ENCODE measurements around the gene DNAJC28. TPM values are rescaled to one million over a fixed set of nuclear protein-coding genes. Genes with fewer than 3 reads are reported as not detected.
A peak's percentile ranks its signal among the peaks of the same experiment; 100 is the strongest.

DNAJC28 gene
- total RNA-seq, 1 donor from 2014 or later, result 2.3 TPM

DNA sequence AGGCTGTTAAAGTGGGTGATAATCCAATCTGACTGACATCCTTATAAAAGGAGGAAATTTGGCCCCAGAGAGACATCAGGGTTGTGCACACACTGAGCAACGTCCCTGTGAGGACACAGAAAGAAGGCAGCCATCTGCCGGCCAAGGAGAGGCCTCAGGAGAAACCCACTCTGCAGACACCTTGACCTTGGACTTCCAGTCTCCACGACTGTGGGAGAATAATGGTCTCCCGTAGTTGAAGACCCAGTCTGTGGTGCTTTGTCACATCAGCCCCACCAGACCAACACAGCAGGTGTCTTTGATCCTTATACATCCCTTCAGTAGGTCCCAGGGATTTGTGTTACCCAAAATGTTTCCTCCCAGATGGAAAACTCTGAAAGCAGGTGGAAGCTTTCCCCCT, 4.2 kb upstream of the DNAJC28 start:
- ATAC-seq, result no peak
- Histone ChIP-seq H3K4me3 (no peak overlapping the region), H3K36me3 (no peaks in the 10 kb centered on the region), H3K27ac (no peak overlapping the region), H3K27me3 (no peaks in the 10 kb centered on the region), H3K9me3 (no peaks in the 10 kb centered on the region), H3K4me1 (peaks cover 2% of the 10 kb centered on the region)
- DNase-seq, result no peak
- intact Hi-C loops (cut with DNase I), result no loop called here
- no peak for TF ChIP-seq CTCF (IDR thresholded peaks at IDR 0.05)

DNA sequence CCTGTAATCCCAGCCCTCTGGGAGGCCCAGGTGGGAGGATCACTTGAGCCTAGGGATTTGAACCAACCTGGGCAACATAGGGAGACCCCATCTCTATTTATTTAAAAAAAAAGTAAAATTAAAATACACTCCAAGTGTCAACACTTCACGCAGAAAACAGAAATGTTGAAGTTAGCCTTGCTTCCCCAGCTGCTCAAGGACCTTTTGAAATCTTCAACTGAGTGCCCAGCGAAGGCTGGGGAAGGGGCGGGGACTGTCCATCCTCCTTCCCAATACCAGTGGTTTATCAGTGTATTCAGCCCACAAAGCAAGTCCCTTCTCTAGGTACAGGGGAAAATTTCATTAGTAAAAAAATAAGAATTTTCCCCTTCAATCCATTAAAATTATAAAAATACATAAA, 2.2 kb upstream of the DNAJC28 start:
- H3K27me3 ChIP-seq, result no peaks in the 10 kb centered on the region
- H3K4me1 ChIP-seq, result peaks cover 6% of the 10 kb centered on the region
- no peaks in the 10 kb centered on the region for H3K36me3 ChIP-seq
- TF ChIP-seq CTCF (IDR thresholded peaks at IDR 0.05), result no peak
- intact Hi-C loops (cut with DNase I), result no loop called here
- no peak overlapping the region for H3K27ac ChIP-seq
- DNase-seq, result no peak
- H3K9me3 ChIP-seq, result no peaks in the 10 kb centered on the region
- no peak for ATAC-seq
- no peak overlapping the region for H3K4me3 ChIP-seq

DNA sequence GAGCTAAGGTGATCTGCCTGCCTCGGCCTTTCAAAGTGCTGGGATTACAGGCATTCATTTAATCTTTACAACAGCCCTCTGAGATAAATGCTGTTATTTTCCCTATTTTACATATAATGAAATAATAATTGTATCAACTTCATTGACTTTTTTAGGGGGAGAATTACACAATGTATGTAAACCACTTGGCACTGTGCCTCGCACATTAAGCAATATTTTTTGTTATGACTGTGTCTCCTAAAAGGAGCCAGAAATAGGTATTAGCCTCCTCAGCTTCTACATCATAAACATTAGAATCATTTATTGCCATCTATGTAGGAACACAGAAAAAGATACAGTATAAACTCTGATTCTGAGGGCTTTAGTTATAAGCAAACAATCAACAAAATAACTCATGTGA, 1.1 kb upstream of the DNAJC28 start:
- no peaks in the 10 kb centered on the region for H3K9me3 ChIP-seq
- peaks cover 6% of the 10 kb centered on the region for H3K4me1 ChIP-seq
- DNase-seq, result no peak

GRCh38 chr21:33490991-33491372, 534 bp downstream of the DNAJC28 start:
- Histone ChIP-seq H3K4me3 (peak overlapping the region; percentile 72), H3K36me3 (no peaks in the 10 kb centered on the region), H3K27ac (peak overlapping the region; percentile 73), H3K9me3 (no peaks in the 10 kb centered on the region), H3K27me3 (no peaks in the 10 kb centered on the region), H3K4me1 (peaks cover 6% of the 10 kb centered on the region)
- ATAC-seq, result no peak
- TF ChIP-seq CTCF (IDR thresholded peaks at IDR 0.05), result no peak
- intact Hi-C loops (cut with DNase I), result no loop called here
- DNase-seq, result no peak

More for the DNA sequence above, 1.1 kb upstream of the DNAJC28 start:
- Histone ChIP-seq H3K4me3 (no peak overlapping the region), H3K27me3 (no peaks in the 10 kb centered on the region), H3K27ac (no peak overlapping the region), H3K36me3 (no peaks in the 10 kb centered on the region)
- intact Hi-C loops (cut with DNase I), result no loop called here
- TF ChIP-seq CTCF (IDR thresholded peaks at IDR 0.05), result no peak
- ATAC-seq, result no peak

DNA sequence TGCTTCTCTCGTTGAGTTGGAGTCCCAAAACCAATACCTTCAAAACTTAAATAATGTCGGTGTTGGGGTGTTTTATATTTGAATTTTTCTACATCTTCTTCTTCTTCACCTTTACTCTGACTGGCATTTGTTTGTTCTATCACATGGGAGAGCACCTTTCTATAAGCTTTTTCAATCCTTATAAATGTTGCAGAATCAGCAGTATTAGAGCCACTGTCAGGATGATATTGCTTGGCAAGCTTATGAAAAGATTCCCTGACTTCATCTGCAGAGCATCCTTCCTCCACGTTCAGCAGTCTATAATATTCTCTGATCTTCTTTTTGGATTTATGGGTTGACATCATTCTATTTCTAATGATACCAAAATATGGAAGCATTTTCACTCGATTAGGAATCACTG, 2.6 kb downstream of the DNAJC28 start:
- Histone ChIP-seq H3K9me3 (no peaks in the 10 kb centered on the region), H3K27ac (no peak overlapping the region), H3K27me3 (no peaks in the 10 kb centered on the region), H3K4me1 (peaks cover 6% of the 10 kb centered on the region), H3K36me3 (no peaks in the 10 kb centered on the region), H3K4me3 (no peak overlapping the region)
- DNase-seq (no peak), ATAC-seq (no peak)
- no peak for TF ChIP-seq CTCF (IDR thresholded peaks at IDR 0.05)
- intact Hi-C loops (cut with DNase I), result no loop called here

DNA sequence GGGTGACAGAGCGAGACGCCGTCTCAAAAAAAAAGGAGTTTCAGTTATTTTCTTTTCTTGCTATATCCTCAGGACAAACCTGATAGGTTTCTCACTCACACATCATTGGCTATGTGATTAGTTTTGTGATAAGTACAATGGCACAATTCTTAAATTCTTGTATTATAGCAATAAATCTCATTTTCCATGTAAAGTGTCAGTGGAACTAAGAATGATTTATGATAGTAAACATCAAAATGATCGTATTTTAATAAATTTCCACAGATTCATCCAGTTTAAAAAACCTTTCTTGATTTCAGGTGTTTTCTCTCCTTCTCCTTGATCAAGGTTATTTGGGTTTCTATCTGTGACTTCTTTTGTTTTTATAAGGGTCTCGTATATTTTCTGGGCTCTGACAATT, 3.5 kb downstream of the DNAJC28 start:
- intact Hi-C loops (cut with DNase I), result no loop called here

More for the DNA sequence above, 3.5 kb downstream of the DNAJC28 start:
- Histone ChIP-seq H3K4me3 (no peak overlapping the region), H3K9me3 (no peaks in the 10 kb centered on the region), H3K36me3 (no peaks in the 10 kb centered on the region), H3K27ac (no peak overlapping the region), H3K27me3 (no peaks in the 10 kb centered on the region), H3K4me1 (peaks cover 6% of the 10 kb centered on the region)
- no peak for TF ChIP-seq CTCF (IDR thresholded peaks at IDR 0.05)
- DNase-seq (no peak), ATAC-seq (no peak)
